Measurements from ENCODE around the gene YPEL3. TPM values are rescaled to one million over a fixed set of nuclear protein-coding genes. Genes with fewer than 3 reads are reported as not detected.

YPEL3 gene
- total RNA-seq, 2 donors from 2014 or later: 42.0 to 57.2 TPM

- peak; percentile 10 for TF ChIP-seq CTCF (conservative IDR thresholded peaks at IDR 0.05)
- WGBS, 2 experiments (ENCODE audit: insufficient coverage in 1 of 2, insufficient read length in 1 of 2): 91 to 98% methylated on average over 6 of the region's 6 CpGs
- peak overlapping the region; percentile 93 for H3K4me3 ChIP-seq (ENCODE audit: low read length)
These were observed 18.4 kb downstream of the YPEL3 start for GRCh38 chr16:30077656-30078055.

GRCh38 chr16:30076276-30076791 lies 19.7 kb downstream of the YPEL3 start:
- Mint-ChIP-seq H3K4me3 (peak overlapping the region; percentile 87), H3K27ac (peak overlapping the region; percentile 96), H3K9me3 (no peaks in the 10 kb centered on the region), H3K36me3 (ENCODE audit: low read depth) (peaks cover 48% of the 10 kb centered on the region), H3K27me3 (ENCODE audit: insufficient read depth) (no peaks in the 10 kb centered on the region), H3K4me1 (peaks cover 9% of the 10 kb centered on the region)
- Histone ChIP-seq H3K27ac (ENCODE audit: low read depth, low read length) (peak overlapping the region; percentile 36), H3K4me3 (ENCODE audit: low read length) (peak overlapping the region; percentile 93), H3K9ac (ENCODE audit: extremely low read depth, low read length, poor library complexity, severe bottlenecking) (peak overlapping the region; percentile 84), H3K4me1 (ENCODE audit: control insufficient read depth, insufficient read depth, low read length) (peaks cover 3% of the 10 kb centered on the region), H3K27me3 (ENCODE audit: control insufficient read depth, insufficient read depth, low read length, poor library complexity, severe bottlenecking) (no peaks in the 10 kb centered on the region), H3K36me3 (ENCODE audit: control insufficient read depth, insufficient read depth, low read length) (peaks cover 54% of the 10 kb centered on the region), H3K9me3 (ENCODE audit: control insufficient read depth, low read length) (no peaks in the 10 kb centered on the region)
- no peak for DNase-seq
- WGBS, 2 experiments (ENCODE audit: insufficient coverage in 1 of 2, insufficient read length in 1 of 2): 6 to 12% methylated on average over 14 to 33 of the region's 33 CpGs
- TF ChIP-seq CTCF (conservative IDR thresholded peaks at IDR 0.05): no peak

More at GRCh38 chr16:30077656-30078055, 18.4 kb downstream of the YPEL3 start:
- no peak overlapping the region for H3K27ac ChIP-seq (ENCODE audit: low read depth, low read length)
- DNase-seq: no peak
- Mint-ChIP-seq H3K27ac (no peak overlapping the region), H3K36me3 (ENCODE audit: low read depth) (peaks cover 49% of the 10 kb centered on the region), H3K4me1 (peaks cover 9% of the 10 kb centered on the region), H3K27me3 (ENCODE audit: insufficient read depth) (no peaks in the 10 kb centered on the region), H3K4me3 (peak overlapping the region; percentile 87), H3K9me3 (no peaks in the 10 kb centered on the region)
- no peaks in the 10 kb centered on the region for H3K27me3 ChIP-seq (ENCODE audit: control insufficient read depth, insufficient read depth, low read length, poor library complexity, severe bottlenecking)
- peak overlapping the region; percentile 84 for H3K9ac ChIP-seq (ENCODE audit: extremely low read depth, low read length, poor library complexity, severe bottlenecking)
- peaks cover 3% of the 10 kb centered on the region for H3K4me1 ChIP-seq (ENCODE audit: control insufficient read depth, insufficient read depth, low read length)
- no peaks in the 10 kb centered on the region for H3K9me3 ChIP-seq (ENCODE audit: control insufficient read depth, low read length)
- H3K36me3 ChIP-seq (ENCODE audit: control insufficient read depth, insufficient read depth, low read length): peaks cover 50% of the 10 kb centered on the region

- Histone ChIP-seq H3K4me3 (ENCODE audit: low read length) (peak within 1 kb of the TSS; percentile 93), H3K27me3 (ENCODE audit: control insufficient read depth, insufficient read depth, low read length, poor library complexity, severe bottlenecking) (no peaks in the 10 kb centered on the region), H3K36me3 (ENCODE audit: control insufficient read depth, insufficient read depth, low read length) (peaks cover 54% of the 10 kb centered on the region), H3K4me1 (ENCODE audit: control insufficient read depth, insufficient read depth, low read length) (peaks cover 3% of the 10 kb centered on the region), H3K27ac (ENCODE audit: low read depth, low read length) (peak within 1 kb of the TSS; percentile 49), H3K9ac (ENCODE audit: extremely low read depth, low read length, poor library complexity, severe bottlenecking) (peak within 1 kb of the TSS; percentile 84), H3K9me3 (ENCODE audit: control insufficient read depth, low read length) (no peaks in the 10 kb centered on the region)
- no peaks in the 10 kb centered on the region for H3K27me3 Mint-ChIP-seq (ENCODE audit: insufficient read depth)
- no peak for TF ChIP-seq CTCF (conservative IDR thresholded peaks at IDR 0.05)
- 6 to 32% methylated on average over 18 to 67 of the region's 67 CpGs for WGBS, 2 experiments (ENCODE audit: insufficient coverage in 1 of 2, insufficient read length in 1 of 2)
- peak within 1 kb of the TSS; percentile 96 for H3K27ac Mint-ChIP-seq
- H3K4me3 Mint-ChIP-seq: peak within 1 kb of the TSS; percentile 87
- H3K9me3 Mint-ChIP-seq: no peaks in the 10 kb centered on the region
- H3K4me1 Mint-ChIP-seq: peaks cover 9% of the 10 kb centered on the region
- peaks cover 48% of the 10 kb centered on the region for H3K36me3 Mint-ChIP-seq (ENCODE audit: low read depth)
- DNase-seq: peak; percentile 95
These were observed 20.3 kb downstream of the YPEL3 start, which contains the start of gene PPP4C for GRCh38 chr16:30075503-30076275. Gene PPP4C, plus strand, starts transcription at chr16:30075994. Its CDS starts 384 bp downstream, at chr16:30076378.
